SK-N-MC (cell line): ENCODE measurements around the gene CBFA2T2.

Source experiments
- EZH2 ChIP-seq: fragments of 200-600 bp; sonication (generic); IDR thresholded peaks from one replicate; pipeline ENCODE4 v1.6.1; 2017; ENCODE audit warnings: antibody characterized with exemption
- FOXP2 ChIP-seq: optimal IDR thresholded peaks from 2 replicates; pipeline ENCODE3; 2011; ENCODE audit warnings: mild to moderate bottlenecking, moderate library complexity; ENCODE audit not compliant: insufficient read depth; ENCODE audit errors: extremely low read length, control extremely low read depth
- POLR2AphosphoS5 ChIP-seq: IDR thresholded peaks from 2 replicates; pipeline ENCODE4 v1.6.1; 2012; ENCODE audit warnings: mild to moderate bottlenecking, low read depth, low read length, borderline replicate concordance

DNA sequence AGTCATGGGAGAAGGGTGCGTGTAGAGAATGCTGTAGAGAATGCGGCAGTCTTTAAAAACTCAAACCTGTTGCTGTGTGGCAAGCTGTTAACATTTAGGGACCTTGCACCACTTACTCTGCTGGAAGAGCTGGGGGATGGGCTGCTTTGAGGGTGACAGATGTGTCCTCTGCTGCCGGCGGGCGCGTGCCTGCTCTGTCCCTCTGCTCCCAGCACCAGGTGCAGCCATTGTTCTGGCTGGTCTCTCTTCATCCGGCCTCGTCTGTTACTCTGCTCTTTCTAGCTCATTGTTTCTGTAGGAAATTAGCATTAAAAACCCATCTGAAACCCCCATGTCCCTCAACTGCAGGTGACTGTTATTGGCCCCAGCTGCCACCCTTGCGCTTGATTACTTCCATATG is 78.5 kb downstream of the CBFA2T2 start:
- no peak for TF ChIP-seq POLR2AphosphoS5
- no peak for TF ChIP-seq EZH2
- no peak for TF ChIP-seq FOXP2
